Measurements from ENCODE around the gene BRD3OS.
A peak's percentile ranks its signal among the peaks of the same experiment; 100 is the strongest.

The BRD3OS gene

GRCh38 chr9:134007150-134007549, 18.1 kb upstream of the BRD3OS start:
- DNase-seq, result no peak

GRCh38 chr9:134007571-134007970, 17.7 kb upstream of the BRD3OS start:
- DNase-seq, result no peak

- DNase-seq, result no peak
Measured at GRCh38 chr9:134010310-134011173, 14.7 kb upstream of the BRD3OS start.

GRCh38 chr9:134011401-134011800, 13.9 kb upstream of the BRD3OS start:
- no peak for DNase-seq

DNA sequence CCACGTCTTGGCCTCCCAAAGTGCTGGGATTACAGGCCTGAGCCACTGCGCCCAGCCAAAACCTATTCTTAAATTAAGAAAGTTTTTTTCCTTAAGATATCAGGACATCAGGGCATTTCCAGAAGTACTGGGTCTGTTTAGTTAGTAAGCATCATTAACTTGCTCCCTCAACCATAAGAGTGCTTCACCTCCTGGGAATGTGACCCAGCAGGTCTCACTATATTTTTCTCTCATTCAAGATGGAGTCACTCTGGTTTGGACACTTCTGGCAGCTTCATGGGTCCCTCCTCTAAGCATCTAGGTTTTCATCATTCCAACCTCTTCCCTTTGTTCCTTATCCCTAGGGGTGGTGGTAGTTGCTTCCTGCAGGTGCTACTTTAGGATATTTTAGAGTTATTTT, 10.3 kb upstream of the BRD3OS start:
- DNase-seq, result no peak

GRCh38 chr9:134024214-134024792, 978 bp upstream of the BRD3OS start:
- DNase-seq, result no peak

GRCh38 chr9:134025606-134026541, 593 bp downstream of the BRD3OS start:
- peak; percentile 52 to 65 for DNase-seq

DNA sequence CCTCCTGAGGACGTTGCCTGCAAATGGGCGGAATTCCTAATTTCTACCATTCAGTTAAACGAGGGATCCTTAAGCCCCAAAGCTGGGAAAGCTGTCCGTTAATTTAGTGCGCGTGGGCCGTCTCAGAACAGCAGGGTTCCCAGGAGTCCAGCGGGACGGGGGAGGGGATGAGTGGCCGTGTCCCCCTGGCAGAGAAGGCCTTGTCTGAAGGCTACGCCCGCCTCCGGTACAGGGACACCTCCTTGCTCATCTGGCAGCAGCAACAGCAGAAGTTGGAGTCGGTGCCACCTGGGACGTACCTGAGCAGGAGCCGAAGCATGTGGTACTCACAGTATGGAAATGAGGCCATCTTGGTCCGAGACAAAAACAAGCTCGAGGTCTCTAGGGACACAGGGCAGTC, 1.3 kb downstream of the BRD3OS start:
- no peak for DNase-seq

GRCh38 chr9:134026981-134027380, 1.7 kb downstream of the BRD3OS start:
- DNase-seq, result no peak

DNA sequence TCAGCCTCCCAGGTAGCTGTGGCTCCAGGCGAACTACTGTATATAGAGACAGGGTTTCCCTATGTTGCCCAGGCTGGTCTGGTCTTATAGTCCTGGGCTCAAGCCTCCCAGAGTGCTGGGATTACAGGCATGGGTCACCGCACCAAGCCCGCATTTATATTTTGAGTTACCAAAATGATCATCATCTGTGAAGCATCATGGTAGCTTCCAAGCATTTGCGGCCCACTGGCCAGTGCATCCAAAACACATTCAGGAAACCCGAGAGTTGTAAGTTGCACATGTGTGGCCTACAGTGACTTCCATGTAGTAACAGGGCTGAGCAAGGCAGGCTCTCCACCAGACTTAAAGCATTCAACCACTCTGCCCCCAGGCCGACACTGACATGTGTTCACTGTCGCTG, 2.3 kb downstream of the BRD3OS start:
- no peak for DNase-seq

DNA sequence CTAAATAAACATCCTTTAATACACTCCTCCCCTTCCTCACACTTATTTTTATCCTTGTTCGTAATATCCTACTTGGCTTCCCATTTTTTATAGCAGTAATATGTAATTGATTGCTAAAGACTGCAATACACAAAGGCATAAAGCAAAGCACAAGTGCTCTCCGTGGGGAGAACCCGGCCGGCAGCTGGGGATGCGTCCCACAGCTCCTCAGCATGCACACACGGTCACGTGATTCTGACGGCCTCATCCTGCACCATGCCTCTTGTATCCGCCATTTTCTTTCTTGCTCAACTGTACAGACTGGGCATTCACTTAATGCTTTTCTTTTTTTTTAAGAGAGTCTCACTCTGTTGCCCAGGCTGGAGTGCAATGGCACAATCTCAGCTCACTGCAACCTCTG, 2.8 kb downstream of the BRD3OS start:
- no peak for DNase-seq

- DNase-seq, result no peak
Measured at GRCh38 chr9:134028575-134029247, 3.4 kb downstream of the BRD3OS start.

DNA sequence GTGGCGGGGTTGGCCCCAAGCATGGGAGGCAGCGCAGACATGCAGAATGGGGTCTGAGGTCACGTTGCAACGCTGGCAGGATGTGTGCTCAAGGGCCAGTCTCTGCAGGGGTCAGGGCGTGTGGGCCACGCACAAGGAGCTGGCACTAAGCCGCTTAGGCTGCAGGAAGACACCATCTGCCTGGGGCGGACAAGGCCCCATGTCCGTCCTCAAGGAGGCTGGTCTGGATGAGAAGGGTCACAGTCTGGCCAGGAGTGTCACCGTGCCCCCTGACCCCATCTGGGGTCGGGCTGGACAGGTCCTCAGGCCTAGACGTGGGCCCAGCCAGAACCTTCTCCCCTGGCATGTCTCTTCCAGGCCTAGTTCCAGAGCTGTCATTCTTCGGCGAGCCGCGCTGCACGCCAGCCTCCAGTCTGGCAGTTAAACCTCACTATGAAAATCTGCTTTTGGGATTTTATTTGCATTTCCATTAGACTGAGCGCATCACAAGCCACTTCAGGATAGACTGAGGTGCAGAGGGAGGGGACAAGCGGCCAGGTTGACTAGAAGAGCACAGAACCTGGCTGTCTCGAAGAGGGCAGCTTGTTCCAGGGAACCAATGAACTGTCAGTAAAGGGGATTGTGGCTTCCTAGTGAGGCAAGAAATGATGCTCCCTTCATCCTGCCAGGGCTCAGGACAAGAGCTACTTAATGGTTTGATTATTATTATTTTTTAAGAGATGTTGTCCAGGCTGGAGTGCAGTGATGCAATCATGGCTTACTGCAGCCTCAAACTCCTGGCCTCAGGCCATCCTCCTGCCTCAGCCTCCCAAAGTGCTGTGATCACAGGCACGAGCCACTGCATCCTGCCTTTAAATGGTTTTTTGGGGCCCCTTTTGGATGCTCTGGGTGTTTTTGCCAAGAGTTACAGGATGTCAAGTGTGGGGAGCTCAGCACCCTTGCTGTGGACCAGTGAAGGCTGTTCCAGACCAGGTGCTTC, 4.3 kb downstream of the BRD3OS start:
- no peak for DNase-seq

GRCh38 chr9:134030821-134031470, 5.7 kb downstream of the BRD3OS start:
- DNase-seq, result no peak

DNA sequence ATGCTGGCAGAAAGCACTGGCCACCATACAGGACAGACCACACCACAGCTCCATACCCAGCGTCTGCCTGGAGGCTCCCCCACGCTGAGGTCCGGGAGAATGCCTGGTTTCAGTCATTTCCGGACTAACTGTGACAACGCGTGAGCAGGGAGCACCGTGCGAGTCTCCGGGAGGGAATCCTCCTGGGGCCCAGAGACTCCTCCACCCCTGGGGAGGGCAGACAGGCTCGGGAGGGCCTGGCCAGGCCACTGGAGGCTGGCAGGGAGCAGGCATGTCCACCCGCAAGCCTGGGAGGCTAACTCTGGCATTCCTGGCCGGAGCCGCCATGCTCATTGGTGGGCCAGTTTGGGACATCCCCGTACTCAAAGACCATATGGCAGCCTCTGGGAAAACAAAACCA, 6.5 kb downstream of the BRD3OS start:
- no peak for DNase-seq

DNA sequence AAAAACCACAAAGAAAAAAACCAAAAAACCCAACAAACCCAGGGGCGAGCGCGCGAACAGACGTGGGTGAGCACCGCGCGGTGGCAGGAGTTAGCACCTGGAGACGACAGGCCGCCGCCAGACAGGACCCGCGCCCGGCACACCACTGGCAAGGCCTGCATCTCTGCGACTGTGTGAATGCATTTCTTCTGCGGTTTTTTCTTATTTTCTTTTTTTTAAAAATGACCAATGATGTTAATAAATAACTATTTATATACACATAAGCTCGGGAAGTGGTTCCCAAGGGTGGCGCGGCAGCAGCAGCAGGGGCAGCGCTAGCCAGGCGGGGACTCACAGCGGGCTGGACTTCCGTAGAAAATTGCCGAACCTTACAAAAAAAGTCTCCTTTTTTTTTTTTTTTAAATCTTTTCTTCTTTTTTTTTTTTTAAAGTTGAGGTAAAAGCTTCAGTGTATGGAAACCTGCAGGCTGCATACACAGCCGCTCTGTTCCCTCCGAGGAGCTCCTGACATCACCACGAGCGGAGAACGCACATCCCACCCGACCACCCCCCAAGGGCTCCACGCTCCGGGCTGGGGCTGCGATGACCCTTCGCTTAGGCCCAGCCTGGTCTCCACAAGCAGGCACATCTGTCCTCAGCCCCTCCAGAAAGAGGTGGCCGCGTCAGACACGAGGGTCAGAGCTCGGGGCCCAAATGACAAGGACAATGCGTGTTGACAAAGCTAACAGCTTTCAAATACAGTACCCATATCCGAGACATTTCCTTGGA, 7.4 kb downstream of the BRD3OS start:
- no peak for DNase-seq

- no peak for DNase-seq
Measured at GRCh38 chr9:134033516-134034214, 8.4 kb downstream of the BRD3OS start.

- DNase-seq, result no peak
Measured at GRCh38 chr9:134034215-134035040, 9.1 kb downstream of the BRD3OS start.
